ENCODE measurements around the gene EPB41L2. TPM values are rescaled to one million over a fixed set of nuclear protein-coding genes. Genes with fewer than 3 reads are reported as not detected.

Gene EPB41L2
- total RNA-seq, 1 donor: 47.4 TPM

GRCh38 chr6:131041814-131042213, 21.2 kb downstream of the EPB41L2 start:
- Histone ChIP-seq H2AFZ (ENCODE audit: low read length) (no peak overlapping the region), H3K4me2 (ENCODE audit: insufficient read depth, low read length) (peak overlapping the region; percentile 20), H3K9me3 (ENCODE audit: low read depth, low read length) (no peaks in the 10 kb centered on the region), H3K27ac (ENCODE audit: low read depth, low read length) (no peak overlapping the region), H3K27me3 (ENCODE audit: insufficient read depth, low read length) (no peaks in the 10 kb centered on the region), H4K20me1 (ENCODE audit: insufficient read depth, low read length) (no peaks in the 10 kb centered on the region), H3K4me1 (ENCODE audit: insufficient read depth, low read length) (peaks cover 33% of the 10 kb centered on the region), H3K4me3 (ENCODE audit: insufficient read depth, low read length) (no peak overlapping the region), H3K79me2 (ENCODE audit: insufficient read depth, low read length) (peaks cover 56% of the 10 kb centered on the region), H3K36me3 (ENCODE audit: insufficient read depth, low read length) (no peaks in the 10 kb centered on the region)
- DNase-seq (ENCODE audit: insufficient read length, low spot score, missing footprints): peak; percentile 42
- TF ChIP-seq CTCF (IDR thresholded peaks at IDR 0.05; ENCODE audit: extremely low read depth, low read depth, low read length): no peak

DNA sequence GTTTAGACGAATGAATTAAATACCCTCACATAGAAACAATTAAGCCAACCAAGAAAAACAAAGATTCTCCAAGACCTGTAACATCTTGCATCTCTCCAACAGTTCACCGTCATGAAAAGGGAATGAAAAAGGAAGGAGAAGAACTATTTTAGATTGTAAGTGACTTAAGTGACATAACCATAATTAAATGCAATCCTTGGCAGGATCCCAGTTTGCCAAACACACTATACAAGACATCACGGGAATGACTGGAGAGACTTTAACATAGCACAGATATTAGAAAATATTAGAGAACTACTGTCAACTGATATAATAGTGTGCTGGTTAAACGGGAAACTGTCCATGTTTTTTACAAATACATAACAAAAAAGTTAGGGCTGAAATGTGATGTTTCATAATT, 22.2 kb downstream of the EPB41L2 start:
- no peaks in the 10 kb centered on the region for H3K27me3 ChIP-seq (ENCODE audit: insufficient read depth, low read length)
- H3K79me2 ChIP-seq (ENCODE audit: insufficient read depth, low read length): peaks cover 56% of the 10 kb centered on the region
- no peak for TF ChIP-seq CTCF (IDR thresholded peaks at IDR 0.05; ENCODE audit: extremely low read depth, low read depth, low read length)
- no peaks in the 10 kb centered on the region for H4K20me1 ChIP-seq (ENCODE audit: insufficient read depth, low read length)
- no peak overlapping the region for H3K4me2 ChIP-seq (ENCODE audit: insufficient read depth, low read length)
- H2AFZ ChIP-seq (ENCODE audit: low read length): no peak overlapping the region
- H3K36me3 ChIP-seq (ENCODE audit: insufficient read depth, low read length): no peaks in the 10 kb centered on the region
- H3K27ac ChIP-seq (ENCODE audit: low read depth, low read length): no peak overlapping the region
- DNase-seq (ENCODE audit: insufficient read length, low spot score, missing footprints): no peak
- peaks cover 33% of the 10 kb centered on the region for H3K4me1 ChIP-seq (ENCODE audit: insufficient read depth, low read length)
- H3K4me3 ChIP-seq (ENCODE audit: insufficient read depth, low read length): no peak overlapping the region
- no peaks in the 10 kb centered on the region for H3K9me3 ChIP-seq (ENCODE audit: low read depth, low read length)

GRCh38 chr6:131039345-131039680, 23.7 kb downstream of the EPB41L2 start:
- Histone ChIP-seq H2AFZ (ENCODE audit: low read length) (peak overlapping the region; percentile 71), H3K4me2 (ENCODE audit: insufficient read depth, low read length) (peak overlapping the region; percentile 84), H3K79me2 (ENCODE audit: insufficient read depth, low read length) (peaks cover 62% of the 10 kb centered on the region)

More at GRCh38 chr6:131039345-131039680, 23.7 kb downstream of the EPB41L2 start:
- DNase-seq (ENCODE audit: insufficient read length, low spot score, missing footprints): no peak
- Histone ChIP-seq H3K27me3 (ENCODE audit: insufficient read depth, low read length) (no peaks in the 10 kb centered on the region), H3K27ac (ENCODE audit: low read depth, low read length) (peak overlapping the region; percentile 85), H3K36me3 (ENCODE audit: insufficient read depth, low read length) (no peaks in the 10 kb centered on the region), H3K4me3 (ENCODE audit: insufficient read depth, low read length) (peak overlapping the region; percentile 34), H3K4me1 (ENCODE audit: insufficient read depth, low read length) (peaks cover 33% of the 10 kb centered on the region), H3K9me3 (ENCODE audit: low read depth, low read length) (no peaks in the 10 kb centered on the region), H4K20me1 (ENCODE audit: insufficient read depth, low read length) (no peaks in the 10 kb centered on the region)
- no peak for TF ChIP-seq CTCF (IDR thresholded peaks at IDR 0.05; ENCODE audit: extremely low read depth, low read depth, low read length)

Measured in osteoblast (primary cell).